ENCODE measurements around the gene SLK. TPM values are rescaled to one million over a fixed set of nuclear protein-coding genes. Genes with fewer than 3 reads are reported as not detected.

Gene SLK
- total and polyA plus RNA-seq, 2 of the 4 experiments (the other 2 are of a cell fraction): 8.1 to 21.5 TPM

DNA sequence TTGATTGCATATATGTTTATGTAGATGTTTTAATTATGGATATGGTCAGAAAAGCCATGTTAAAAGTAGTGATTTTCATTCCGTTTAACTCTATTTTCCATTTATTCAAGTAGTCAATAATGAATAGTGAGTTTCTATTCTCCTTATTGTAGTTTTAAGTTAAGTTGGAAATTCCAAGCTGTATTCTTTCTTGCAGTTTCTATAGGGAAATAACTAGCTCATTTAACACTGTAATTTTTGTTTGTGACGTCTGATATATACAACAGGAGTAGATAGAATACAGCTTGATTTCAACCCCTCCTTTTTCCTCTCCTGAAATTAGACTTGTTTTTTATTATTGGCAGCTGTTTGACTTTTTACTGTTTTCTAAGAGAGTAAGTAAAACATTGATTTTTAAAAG lies 47.2 kb downstream of the SLK start:
- peaks cover 6 to 14% of the 10 kb centered on the region in 2 experiments; a peak in 2 of 4 replicates for H3K79me1 ChIP-seq (ENCODE audit: low read depth in 1 of 2, low read length in 2 of 2)
- H3K4me1 ChIP-seq (ENCODE audit: control insufficient read depth, insufficient read depth, low read length): peaks cover 4% of the 10 kb centered on the region
- H2BK120ac ChIP-seq (ENCODE audit: low read depth, low read length): no peak overlapping the region
- H3K9me1 ChIP-seq (ENCODE audit: insufficient read depth, low read length): peaks cover 7% of the 10 kb centered on the region
- H3K36me3 ChIP-seq (ENCODE audit: control insufficient read depth, insufficient read depth, low read length): peaks cover 6% of the 10 kb centered on the region
- H2AK9ac ChIP-seq (replicated peaks; ENCODE audit: low read depth, low read length, poor library complexity): no peak overlapping the region
- no peak overlapping the region for H3K56ac ChIP-seq (ENCODE audit: extremely low read depth, insufficient read depth, low read length)
- H2AFZ ChIP-seq (replicated peaks; ENCODE audit: low read length, poor library complexity): no peak overlapping the region
- H4K20me1 ChIP-seq (ENCODE audit: insufficient read depth, low read length): no peaks in the 10 kb centered on the region
- no peaks in the 10 kb centered on the region for H3K27me3 ChIP-seq (ENCODE audit: control insufficient read depth, insufficient read depth, low read length)
- H2BK20ac ChIP-seq (ENCODE audit: low read depth, low read length): no peak overlapping the region
- CTCF ChIA-PET: interaction anchor here (0.7 to 1.7 kb wide), 2 partner anchors 14 to 15 kb away, joined by 3 to 5 read pairs; no protein-coding TSS in a partner anchor
- no peak overlapping the region for H4K5ac ChIP-seq (ENCODE audit: low read depth, low read length)
- H3K23ac ChIP-seq (ENCODE audit: low read depth, low read length): no peak overlapping the region
- H3K4me2 ChIP-seq (ENCODE audit: low read depth, low read length): no peak overlapping the region
- WGBS, 2 experiments (ENCODE audit: extremely low coverage in 2 of 2, insufficient read length in 1 of 2): no CpG with 5 or more reads among the region's 2 CpGs
- H3K18ac ChIP-seq (ENCODE audit: low read depth, low read length): no peak overlapping the region
- in situ Hi-C loops (cut with MboI; ENCODE audit: low sequenced_read_pairs): loop anchor here (25.0 kb wide), 1 partner anchor 302 kb away; no protein-coding TSS in a partner anchor
- H4K91ac ChIP-seq (ENCODE audit: insufficient read depth, low read depth, low read length): no peak overlapping the region
- no peak overlapping the region for H2BK15ac ChIP-seq (ENCODE audit: low read depth, low read length)
- no peak overlapping the region for H4K8ac ChIP-seq (ENCODE audit: low read depth in 2 of 2, low read length in 2 of 2)
- TF ChIP-seq MAZ (IDR thresholded peaks at IDR 0.05; ENCODE audit: borderline replicate concordance, low read depth, low read length) (no peak), RCOR1 (IDR thresholded peaks at IDR 0.05; ENCODE audit: insufficient replicate concordance, low read length) (no peak), RFX5 (IDR thresholded peaks at IDR 0.05; ENCODE audit: low read depth, low read length) (no peak), FOS (IDR thresholded peaks at IDR 0.05; ENCODE audit: low read depth, low read length) (no peak), CEBPB (IDR thresholded peaks at IDR 0.05; ENCODE audit: low read depth, low read length) (no peak), MAFK (IDR thresholded peaks at IDR 0.05; ENCODE audit: low read depth, low read length) (no peak), SMC3 (IDR thresholded peaks at IDR 0.05; ENCODE audit: low read depth, low read length) (no peak), ELK1 (IDR thresholded peaks at IDR 0.05; ENCODE audit: borderline replicate concordance, low read depth, low read length) (no peak), POLR2A (IDR thresholded peaks at IDR 0.05; ENCODE audit: low read depth, low read length) (no peak), RAD21 (IDR thresholded peaks at IDR 0.05; ENCODE audit: low read length) (no peak), BHLHE40 (IDR thresholded peaks at IDR 0.05; ENCODE audit: low read depth, low read length) (no peak), MXI1 (IDR thresholded peaks at IDR 0.05; ENCODE audit: borderline replicate concordance, low read depth, low read length) (no peak), CHD1 (IDR thresholded peaks at IDR 0.05; ENCODE audit: low read depth, low read length) (no peak), NFE2L2 (IDR thresholded peaks at IDR 0.05; ENCODE audit: low read depth, low read length) (no peak)
- TF ChIP-seq, protein P1, sequence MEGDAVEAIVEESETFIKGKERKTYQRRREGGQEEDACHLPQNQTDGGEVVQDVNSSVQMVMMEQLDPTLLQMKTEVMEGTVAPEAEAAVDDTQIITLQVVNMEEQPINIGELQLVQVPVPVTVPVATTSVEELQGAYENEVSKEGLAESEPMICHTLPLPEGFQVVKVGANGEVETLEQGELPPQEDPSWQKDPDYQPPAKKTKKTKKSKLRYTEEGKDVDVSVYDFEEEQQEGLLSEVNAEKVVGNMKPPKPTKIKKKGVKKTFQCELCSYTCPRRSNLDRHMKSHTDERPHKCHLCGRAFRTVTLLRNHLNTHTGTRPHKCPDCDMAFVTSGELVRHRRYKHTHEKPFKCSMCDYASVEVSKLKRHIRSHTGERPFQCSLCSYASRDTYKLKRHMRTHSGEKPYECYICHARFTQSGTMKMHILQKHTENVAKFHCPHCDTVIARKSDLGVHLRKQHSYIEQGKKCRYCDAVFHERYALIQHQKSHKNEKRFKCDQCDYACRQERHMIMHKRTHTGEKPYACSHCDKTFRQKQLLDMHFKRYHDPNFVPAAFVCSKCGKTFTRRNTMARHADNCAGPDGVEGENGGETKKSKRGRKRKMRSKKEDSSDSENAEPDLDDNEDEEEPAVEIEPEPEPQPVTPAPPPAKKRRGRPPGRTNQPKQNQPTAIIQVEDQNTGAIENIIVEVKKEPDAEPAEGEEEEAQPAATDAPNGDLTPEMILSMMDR (conservative IDR thresholded peaks at IDR 0.05; ENCODE audit: low read depth, low read length): no peak
- TF ChIP-seq, protein P2, sequence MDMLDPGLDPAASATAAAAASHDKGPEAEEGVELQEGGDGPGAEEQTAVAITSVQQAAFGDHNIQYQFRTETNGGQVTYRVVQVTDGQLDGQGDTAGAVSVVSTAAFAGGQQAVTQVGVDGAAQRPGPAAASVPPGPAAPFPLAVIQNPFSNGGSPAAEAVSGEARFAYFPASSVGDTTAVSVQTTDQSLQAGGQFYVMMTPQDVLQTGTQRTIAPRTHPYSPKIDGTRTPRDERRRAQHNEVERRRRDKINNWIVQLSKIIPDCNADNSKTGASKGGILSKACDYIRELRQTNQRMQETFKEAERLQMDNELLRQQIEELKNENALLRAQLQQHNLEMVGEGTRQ (IDR thresholded peaks at IDR 0.05; ENCODE audit: low read depth, low read length): no peak
- POLR2A ChIA-PET (ENCODE audit: unreplicated experiment): no interaction called here
- BruUV-seq (replicated peaks): no TSS peak
- dilution Hi-C loops (cut with HindIII; ENCODE audit: low sequenced_read_pairs, unreplicated experiment): no loop called here
- no peak overlapping the region for H2BK5ac ChIP-seq (ENCODE audit: low read depth, low read length, poor library complexity, severe bottlenecking)
- H3K4ac ChIP-seq (ENCODE audit: low read depth, low read length): no peak overlapping the region
- H3K9me3 ChIP-seq (ENCODE audit: control insufficient read depth, insufficient read depth, low read length): no peaks in the 10 kb centered on the region
- no peak overlapping the region for H3K14ac ChIP-seq (replicated peaks; ENCODE audit: low read depth, low read length)
- ATAC-seq (ENCODE audit: low read depth) (no peak), DNase-seq (no peak)
- H3K9ac ChIP-seq (ENCODE audit: low read depth, low read length): no peak overlapping the region
- H2AK5ac ChIP-seq (ENCODE audit: low read depth, low read length): no peak overlapping the region
- no peak overlapping the region for H3K27ac ChIP-seq (ENCODE audit: insufficient read depth, low read length)
- no peak overlapping the region for H3K4me3 ChIP-seq (ENCODE audit: insufficient read depth, low read depth, low read length)
- intact Hi-C loops (cut with micrococcal nuclease): loop anchor here (5.0 kb wide), 1 partner anchor 42 kb away; no protein-coding TSS in a partner anchor

Measured in IMR-90 (cell line).